Parathyroid adenoma (tissue), 2 donors: ENCODE measurements around the gene GOLGA2.

Experiments
- H2AFZ ChIP-seq: fragments of 300-600 bp; sonication (generic); one replicate; pipeline ENCODE4 v1.7.0; 2017; ENCODE audit warnings: antibody characterized with exemption, mild to moderate bottlenecking
- H3K27ac ChIP-seq: fragments of 300-600 bp; sonication (generic); one replicate; pipeline ENCODE4 v1.7.0; 2017
- H3K27me3 ChIP-seq: fragments of 300-600 bp; sonication (generic); one replicate; pipeline ENCODE4 v1.7.0; 2017; ENCODE audit warnings: low read length; ENCODE audit not compliant: control insufficient read depth, insufficient read depth
- H3K36me3 ChIP-seq: fragments of 300-600 bp; sonication (generic); one replicate; pipeline ENCODE4 v1.7.0; 2017; ENCODE audit warnings: low read length; ENCODE audit not compliant: control insufficient read depth, insufficient read depth
- H3K4me1 ChIP-seq: fragments of 300-600 bp; sonication (generic); one replicate; pipeline ENCODE4 v1.7.0; 2017; ENCODE audit warnings: control low read depth
- H3K4me2 ChIP-seq: fragments of 300-600 bp; sonication (generic); one replicate; pipeline ENCODE4 v1.7.0; 2017; ENCODE audit warnings: low read length
- H3K4me3 ChIP-seq: fragments of 300-600 bp; sonication (generic); one replicate; pipeline ENCODE4 v1.7.0; 2017; ENCODE audit warnings: low read depth, low read length
- H3K79me2 ChIP-seq: fragments of 300-600 bp; sonication (generic); one replicate; pipeline ENCODE4 v1.7.0; 2017; ENCODE audit warnings: control low read depth
- H3K9ac ChIP-seq: fragments of 300-600 bp; sonication (generic); one replicate; pipeline ENCODE4 v1.7.0; 2017; ENCODE audit warnings: mild to moderate bottlenecking
- H3K9me3 ChIP-seq: fragments of 300-600 bp; sonication (generic); one replicate; pipeline ENCODE4 v1.7.0; 2017; ENCODE audit warnings: low read length; ENCODE audit not compliant: control insufficient read depth
- CTCF ChIP-seq: fragments of 300-600 bp; sonication (generic); IDR thresholded peaks from one replicate; pipeline ENCODE4 v1.7.0; 2017; ENCODE audit warnings: antibody characterized with exemption, mild to moderate bottlenecking
- donor health status: primary hyperparathyroidism.

GOLGA2 gene

GRCh38 chr9:128225770-128226411 lies 49.9 kb downstream of the GOLGA2 start:
- no peak for TF ChIP-seq CTCF
- Histone ChIP-seq H2AFZ (no peak overlapping the region), H3K36me3 (no peaks in the 10 kb centered on the region), H3K9me3 (no peaks in the 10 kb centered on the region), H3K27ac (no peak overlapping the region), H3K79me2 (no peaks in the 10 kb centered on the region), H3K4me2 (no peak overlapping the region), H3K9ac (no peak overlapping the region), H3K4me3 (no peak overlapping the region), H3K4me1 (no peaks in the 10 kb centered on the region), H3K27me3 (no peaks in the 10 kb centered on the region)

- Histone ChIP-seq H3K9ac (no peak overlapping the region), H3K4me2 (no peak overlapping the region), H3K4me1 (no peaks in the 10 kb centered on the region), H3K36me3 (no peaks in the 10 kb centered on the region), H3K9me3 (no peaks in the 10 kb centered on the region), H3K27me3 (no peaks in the 10 kb centered on the region), H3K4me3 (no peak overlapping the region), H2AFZ (no peak overlapping the region), H3K27ac (no peak overlapping the region), H3K79me2 (no peaks in the 10 kb centered on the region)
- no peak for TF ChIP-seq CTCF
Measured at GRCh38 chr9:128224877-128225276, 50.9 kb downstream of the GOLGA2 start.

- H3K4me3 ChIP-seq: no peak overlapping the region
- H2AFZ ChIP-seq: no peak overlapping the region
- no peaks in the 10 kb centered on the region for H3K79me2 ChIP-seq
- H3K4me2 ChIP-seq: no peak overlapping the region
- no peak overlapping the region for H3K9ac ChIP-seq
- no peaks in the 10 kb centered on the region for H3K9me3 ChIP-seq
- H3K27ac ChIP-seq: no peak overlapping the region
- H3K27me3 ChIP-seq: no peaks in the 10 kb centered on the region
- no peak for TF ChIP-seq CTCF
- H3K36me3 ChIP-seq: no peaks in the 10 kb centered on the region
- no peaks in the 10 kb centered on the region for H3K4me1 ChIP-seq
Measured at GRCh38 chr9:128222880-128223670, 52.7 kb downstream of the GOLGA2 start.

- H3K27ac ChIP-seq: no peak overlapping the region
- H3K79me2 ChIP-seq: no peaks in the 10 kb centered on the region
- H2AFZ ChIP-seq: no peak overlapping the region
- no peaks in the 10 kb centered on the region for H3K9me3 ChIP-seq
- no peak overlapping the region for H3K4me2 ChIP-seq
- no peaks in the 10 kb centered on the region for H3K27me3 ChIP-seq
- no peaks in the 10 kb centered on the region for H3K4me1 ChIP-seq
- H3K36me3 ChIP-seq: no peaks in the 10 kb centered on the region
- H3K9ac ChIP-seq: no peak overlapping the region
- no peak overlapping the region for H3K4me3 ChIP-seq
- TF ChIP-seq CTCF: no peak
Measured at GRCh38 chr9:128222026-128222425, 53.8 kb downstream of the GOLGA2 start.
